ENCODE results near the gene MYRF.

DNA sequence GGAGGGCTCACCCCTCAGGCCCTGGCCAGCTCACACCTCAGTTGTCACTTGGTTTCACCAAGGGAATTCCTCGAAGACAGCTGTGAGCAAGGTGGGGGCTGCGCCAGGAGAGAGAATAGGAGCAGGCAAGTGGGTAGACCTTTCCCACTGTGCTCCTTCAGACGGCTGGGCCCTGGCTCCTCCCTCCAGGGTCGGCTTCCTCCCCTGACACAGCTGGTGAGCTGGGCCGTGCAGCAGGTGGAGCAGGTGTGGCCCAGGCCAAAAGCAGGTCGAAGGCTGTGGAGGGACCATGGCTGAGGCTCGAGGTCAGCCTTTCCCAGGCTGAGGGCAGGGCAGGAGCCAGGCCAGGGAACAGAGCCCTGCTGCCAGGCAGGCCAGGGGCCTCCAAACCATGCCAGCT lies 12.5 kb upstream of the MYRF start:
- TF ChIP-seq, protein P1, sequence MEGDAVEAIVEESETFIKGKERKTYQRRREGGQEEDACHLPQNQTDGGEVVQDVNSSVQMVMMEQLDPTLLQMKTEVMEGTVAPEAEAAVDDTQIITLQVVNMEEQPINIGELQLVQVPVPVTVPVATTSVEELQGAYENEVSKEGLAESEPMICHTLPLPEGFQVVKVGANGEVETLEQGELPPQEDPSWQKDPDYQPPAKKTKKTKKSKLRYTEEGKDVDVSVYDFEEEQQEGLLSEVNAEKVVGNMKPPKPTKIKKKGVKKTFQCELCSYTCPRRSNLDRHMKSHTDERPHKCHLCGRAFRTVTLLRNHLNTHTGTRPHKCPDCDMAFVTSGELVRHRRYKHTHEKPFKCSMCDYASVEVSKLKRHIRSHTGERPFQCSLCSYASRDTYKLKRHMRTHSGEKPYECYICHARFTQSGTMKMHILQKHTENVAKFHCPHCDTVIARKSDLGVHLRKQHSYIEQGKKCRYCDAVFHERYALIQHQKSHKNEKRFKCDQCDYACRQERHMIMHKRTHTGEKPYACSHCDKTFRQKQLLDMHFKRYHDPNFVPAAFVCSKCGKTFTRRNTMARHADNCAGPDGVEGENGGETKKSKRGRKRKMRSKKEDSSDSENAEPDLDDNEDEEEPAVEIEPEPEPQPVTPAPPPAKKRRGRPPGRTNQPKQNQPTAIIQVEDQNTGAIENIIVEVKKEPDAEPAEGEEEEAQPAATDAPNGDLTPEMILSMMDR (conservative IDR thresholded peaks at IDR 0.05; ENCODE audit: low read depth, low read length), result no peak
- TF ChIP-seq EZH2 (IDR thresholded peaks at IDR 0.05; ENCODE audit: low read length, unreplicated experiment), result no peak

Measured in PC-3 (cell line).